HG02678 (cell line): ENCODE measurements around the gene HLA-B.
A peak's percentile ranks its signal among the peaks of the same experiment; 100 is the strongest.
"Not testable (repeated sequence)": the region's sequence is repeated elsewhere in the genome, so short reads cannot be mapped to it uniquely, and the experiment has no call there.

ENCODE experiments used
- ATAC-seq: cut with Tn5 transposase; IDR thresholded peaks from one replicate; pipeline ENCODE4 v1.9.1; 2021; ENCODE audit warnings: mild to moderate bottlenecking, moderate library complexity; ENCODE audit not compliant: unreplicated experiment

HLA-B gene

DNA sequence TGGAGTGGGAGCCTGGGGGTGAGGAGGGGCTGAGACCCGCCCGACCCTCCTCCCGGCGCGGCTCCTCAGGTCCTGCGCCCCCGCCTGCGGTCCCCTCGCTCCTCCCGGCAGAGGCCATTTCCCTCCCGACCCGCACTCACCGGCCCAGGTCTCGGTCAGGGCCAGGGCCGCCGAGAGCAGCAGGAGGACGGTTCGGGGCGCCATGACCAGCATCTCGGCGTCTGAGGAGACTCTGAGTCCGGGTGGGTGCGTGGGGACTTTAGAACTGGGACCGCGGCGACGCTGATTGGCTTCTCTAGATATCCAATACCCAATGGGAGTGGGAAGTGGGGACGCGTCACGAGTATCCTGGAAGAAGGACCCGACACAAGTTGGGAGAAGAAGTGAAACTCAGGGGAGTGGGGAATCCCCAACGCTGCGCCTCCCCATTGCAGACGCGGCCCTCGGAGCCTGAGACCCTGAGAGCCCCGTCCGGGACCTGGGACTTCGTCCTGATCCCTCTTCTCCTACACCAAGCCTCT lies at the start of gene HLA-B:
TSS of gene HLA-B (minus strand) at position 234 of the 521 bp plus-strand sequence. CDS start at position 213, 21 bp downstream.
- ATAC-seq: peak; percentile 81

DNA sequence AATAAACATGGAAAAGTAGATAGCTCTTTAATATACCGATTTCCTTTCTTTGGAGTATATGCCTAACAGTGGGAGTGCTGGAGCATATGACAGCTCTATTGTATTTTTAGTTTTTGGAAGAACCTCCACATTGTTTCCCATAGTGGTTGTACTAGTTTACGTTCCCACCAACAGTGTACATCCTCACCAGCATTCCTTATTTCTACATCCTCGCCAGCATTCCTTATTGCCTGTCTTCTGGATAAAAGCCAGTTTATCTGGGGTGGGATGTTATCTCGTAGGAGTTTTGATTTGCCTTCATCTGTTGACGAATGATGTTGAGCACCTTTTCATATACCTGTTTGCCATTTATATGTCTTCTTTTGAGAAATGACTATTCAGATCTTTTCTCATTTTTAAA lies 49.0 kb upstream of the HLA-B start:
- no peak for ATAC-seq

DNA sequence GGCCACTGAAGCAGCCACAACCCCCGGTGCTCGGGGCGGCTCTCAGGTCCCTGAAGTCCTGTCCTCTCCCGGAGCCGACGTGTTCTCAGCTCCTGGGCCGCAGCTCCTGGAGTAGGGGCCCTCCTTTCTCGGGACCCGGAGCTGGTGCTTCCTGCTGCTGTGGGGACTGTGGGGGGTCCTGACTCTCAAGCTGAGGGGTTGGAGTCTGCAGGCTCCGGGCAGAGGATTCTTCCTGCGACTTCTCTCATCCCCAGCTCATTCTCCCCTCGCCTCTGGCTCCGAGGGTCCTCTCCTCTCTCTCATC lies 47.0 kb upstream of the HLA-B start:
- not testable (repeated sequence) for ATAC-seq

DNA sequence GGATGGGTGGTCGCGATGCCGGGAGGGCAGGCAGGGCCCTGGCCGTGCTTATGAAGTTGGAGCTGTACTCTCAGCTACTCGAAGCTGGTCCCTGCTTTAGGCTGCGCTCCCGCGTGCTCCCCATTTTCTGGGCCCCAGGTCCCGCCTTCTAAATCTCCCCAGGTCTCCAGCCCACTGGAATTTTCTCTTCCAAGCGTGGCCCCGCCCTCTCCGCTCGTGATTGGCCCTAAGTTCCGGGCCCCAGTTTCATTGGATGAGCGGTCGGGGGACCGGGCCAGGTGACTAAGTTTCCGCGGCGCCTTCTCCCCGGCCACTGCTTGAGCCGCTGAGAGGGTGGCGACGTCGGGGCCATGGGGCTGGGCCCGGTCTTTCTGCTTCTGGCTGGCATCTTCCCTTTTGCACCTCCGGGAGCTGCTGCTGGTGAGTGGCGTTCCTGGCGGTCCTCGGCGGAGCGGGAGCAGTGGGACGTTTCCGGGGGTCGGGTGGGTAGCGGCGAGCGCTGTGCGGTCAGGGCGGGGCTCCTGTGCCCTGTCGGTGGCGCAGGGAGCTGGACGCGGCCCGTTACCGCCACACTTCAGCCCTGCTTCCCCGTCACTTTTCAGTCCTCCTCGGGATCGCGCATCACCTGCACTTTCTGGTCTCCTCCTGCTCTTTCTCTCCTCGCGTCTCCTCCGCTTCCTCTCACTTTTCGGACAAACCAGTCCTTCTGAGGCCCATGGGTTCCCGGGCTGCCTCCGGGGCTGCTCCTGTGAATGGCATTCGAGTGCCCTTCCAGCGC lies 46.5 kb upstream of the HLA-B start, which contains the start of gene MICA:
TSS of gene MICA (plus strand) at position 313 of the 778 bp plus-strand sequence. CDS start at position 351, 38 bp downstream.
- ATAC-seq: peak; percentile 62

DNA sequence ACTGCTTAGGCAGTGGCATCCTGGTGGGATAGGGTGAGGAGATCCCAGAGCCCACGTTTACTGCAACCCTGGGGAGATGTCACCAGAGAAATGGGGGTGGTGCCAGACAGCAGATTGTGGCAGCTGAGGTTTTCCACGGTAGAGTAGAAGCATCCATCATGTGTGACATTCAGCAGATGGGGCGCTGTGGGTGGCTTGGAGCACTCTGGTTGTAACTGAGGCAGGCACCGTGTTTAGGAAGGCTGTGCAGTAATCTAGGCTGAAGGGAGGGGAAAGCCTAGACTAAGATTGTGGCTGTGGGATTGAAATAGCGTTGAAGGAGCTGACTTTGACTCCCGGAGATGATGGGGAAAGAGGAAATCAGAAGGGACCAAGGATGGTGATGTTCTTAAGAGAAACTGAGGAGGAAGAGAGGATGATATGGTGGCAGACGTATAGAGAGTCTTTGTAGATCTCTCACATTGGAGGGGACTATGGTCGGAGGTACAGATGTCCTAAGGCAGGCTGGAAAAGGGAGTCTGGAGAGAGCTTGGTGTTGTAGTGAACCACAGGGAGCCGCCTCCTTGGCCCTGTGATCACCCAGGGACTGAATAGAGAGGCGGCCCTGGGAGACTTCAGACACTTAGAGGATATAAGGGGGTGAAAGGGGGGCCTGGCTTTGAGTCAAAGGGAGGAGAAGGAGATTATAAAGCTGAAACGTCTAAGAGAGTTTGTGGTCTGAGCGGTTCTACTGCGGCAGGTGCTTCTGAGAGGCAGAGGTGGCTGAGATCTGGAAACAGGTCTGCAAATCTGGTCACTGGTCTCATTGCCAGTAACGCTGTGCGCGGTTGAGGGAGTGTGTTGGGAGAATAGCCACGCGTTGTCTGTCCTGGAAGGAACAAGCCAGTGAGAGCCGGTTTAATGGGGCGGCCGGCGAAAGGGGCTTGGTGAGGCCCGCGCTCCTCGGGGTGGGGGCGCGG lies 45.6 kb upstream of the HLA-B start:
- peak; percentile 4 for ATAC-seq

DNA sequence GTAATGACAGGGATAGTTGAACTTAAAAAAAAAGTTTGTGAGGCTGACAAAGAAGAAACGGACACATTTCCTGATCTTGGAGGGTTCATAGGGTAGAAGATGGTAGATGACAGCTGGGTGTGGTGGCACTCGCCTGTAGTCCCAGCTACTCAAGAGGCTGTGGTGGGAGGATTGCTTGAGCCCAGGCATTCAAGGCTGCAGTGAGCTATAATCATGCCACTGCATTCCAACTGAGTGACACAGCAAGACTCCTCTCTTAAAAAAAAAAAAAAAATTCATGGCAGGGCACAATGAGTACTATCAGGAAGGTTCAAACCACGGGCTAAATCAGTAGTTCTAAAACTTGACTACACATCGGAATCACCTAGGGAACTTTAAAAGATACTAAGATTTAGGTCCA lies 44.4 kb upstream of the HLA-B start:
- no peak for ATAC-seq

DNA sequence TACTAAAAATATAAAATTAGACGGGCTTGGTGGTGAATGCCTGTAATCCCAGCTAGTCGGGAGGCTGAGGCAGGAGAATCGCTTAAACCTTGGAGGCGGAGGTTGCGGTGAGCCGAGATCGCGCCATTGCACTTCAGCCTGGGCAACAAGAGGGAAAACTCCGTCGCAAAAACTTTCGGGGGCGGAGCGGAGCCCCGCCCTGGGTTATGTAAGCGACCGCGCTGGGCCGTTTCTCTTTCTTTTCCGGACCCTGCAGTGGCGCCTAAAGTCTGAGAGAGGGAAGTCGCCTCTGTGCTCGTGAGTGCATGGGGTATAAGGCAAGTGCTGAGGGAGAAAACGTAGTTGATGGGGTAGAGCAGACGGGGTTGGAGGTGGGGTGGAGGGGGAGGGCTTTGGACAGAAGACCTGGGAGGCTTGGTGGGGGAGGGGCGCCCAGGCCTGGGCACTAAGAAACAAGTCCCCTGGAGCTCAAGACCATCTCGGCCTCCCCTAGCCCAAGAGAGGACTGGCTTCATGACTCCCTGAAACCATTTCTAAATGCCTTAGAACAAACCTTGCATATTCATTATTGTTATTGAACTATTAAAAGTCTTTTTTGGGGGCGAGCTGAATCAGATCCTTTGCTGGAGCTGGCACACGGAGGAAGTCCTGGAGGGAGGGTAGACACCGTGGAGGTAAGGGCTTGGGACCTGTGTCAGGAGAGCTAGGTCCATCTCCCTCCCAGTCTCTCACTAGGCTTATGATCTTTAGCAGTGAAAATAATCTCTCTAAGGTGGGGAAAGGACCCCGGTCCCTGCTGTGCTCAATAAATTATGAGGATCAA lies 43.7 kb upstream of the HLA-B start:
- ATAC-seq: peak; percentile 43

DNA sequence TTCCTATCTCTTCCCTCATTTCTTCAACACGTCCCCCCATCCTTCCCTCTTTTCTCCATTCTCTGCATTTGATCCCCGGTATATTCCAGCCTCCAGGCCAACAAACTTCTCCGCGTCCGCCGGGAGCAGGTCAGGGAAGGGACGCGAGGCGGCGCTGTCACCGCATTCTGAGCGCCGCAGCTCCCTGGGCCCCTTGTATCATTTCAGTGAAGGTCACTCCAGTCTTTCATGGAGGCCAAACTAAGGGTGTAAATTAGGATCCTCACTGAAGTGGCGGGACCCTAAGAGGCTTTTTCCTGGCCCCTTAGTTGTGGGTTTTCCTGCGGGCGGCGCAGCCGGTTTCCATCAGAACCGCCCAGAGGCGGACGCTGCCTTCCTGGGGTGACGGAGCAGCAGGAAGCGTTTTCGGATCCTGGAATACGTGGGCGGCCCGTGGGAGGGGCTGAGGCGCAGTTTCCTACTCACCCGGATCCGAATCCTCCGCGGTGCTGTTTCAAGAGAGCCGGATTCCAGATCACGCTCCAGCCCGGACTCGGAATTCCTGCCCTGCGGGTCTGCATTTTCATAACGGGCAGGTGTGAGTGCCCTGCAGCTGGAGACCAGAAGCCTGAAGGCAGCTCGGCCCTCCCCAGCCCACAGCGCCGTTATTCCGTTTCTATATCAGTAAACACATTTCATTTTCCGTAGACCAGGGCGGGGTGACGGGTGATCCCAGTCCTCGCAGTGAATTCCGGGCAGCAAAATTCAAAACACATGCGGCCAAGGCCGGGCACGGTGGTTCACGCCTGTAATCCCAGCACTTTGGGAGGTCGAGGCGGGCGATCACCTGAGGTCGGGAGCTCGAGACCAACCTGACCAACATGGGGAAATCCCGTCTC lies 42.8 kb upstream of the HLA-B start:
- peak; percentile 41 for ATAC-seq

DNA sequence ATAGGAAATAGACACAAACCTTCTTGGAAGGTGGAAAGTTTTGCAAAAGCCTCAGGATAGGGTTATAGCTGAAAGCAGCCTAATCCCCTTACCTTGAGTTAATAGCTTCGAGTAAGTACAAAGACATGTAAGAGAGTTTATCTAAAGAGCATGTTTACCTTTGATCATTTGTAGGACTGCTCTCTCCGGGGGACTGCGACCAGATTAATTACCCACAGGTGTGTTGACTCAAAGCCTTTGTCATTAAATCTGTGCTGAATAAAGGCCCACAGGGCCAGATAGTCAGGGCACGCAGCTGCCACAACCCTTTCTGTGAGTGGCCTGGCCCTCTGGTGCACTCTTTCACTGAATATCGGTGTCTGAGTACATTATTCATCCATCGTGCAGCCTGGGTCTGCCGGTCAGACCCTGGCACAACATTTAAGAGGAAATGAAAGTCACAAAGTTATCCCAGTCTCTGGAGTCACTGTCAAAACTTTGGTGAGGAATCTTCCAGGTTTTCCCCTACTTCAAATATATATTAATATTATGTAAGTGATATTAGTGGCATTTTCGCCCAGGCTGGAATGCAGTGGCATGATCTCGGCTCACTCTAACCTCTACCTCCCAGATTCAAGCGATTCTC lies 41.0 kb upstream of the HLA-B start:
- ATAC-seq: no peak

DNA sequence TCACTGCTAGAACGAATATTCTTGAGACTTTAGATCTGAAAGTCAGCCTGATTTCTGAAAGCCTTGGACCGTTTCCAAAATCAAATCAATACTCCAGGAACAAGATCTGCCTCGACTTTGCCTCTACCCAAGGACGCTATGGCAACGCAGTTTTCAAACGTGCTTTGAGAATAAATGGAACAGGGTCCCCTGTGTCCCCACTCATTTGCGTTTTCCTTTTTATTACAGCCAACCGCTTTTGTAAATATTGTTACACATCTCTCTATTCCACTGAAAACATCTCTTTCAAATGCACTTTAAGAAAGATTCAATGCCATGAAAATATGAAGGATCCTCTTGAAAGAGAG lies 40.1 kb upstream of the HLA-B start:
- not testable (repeated sequence) for ATAC-seq

DNA sequence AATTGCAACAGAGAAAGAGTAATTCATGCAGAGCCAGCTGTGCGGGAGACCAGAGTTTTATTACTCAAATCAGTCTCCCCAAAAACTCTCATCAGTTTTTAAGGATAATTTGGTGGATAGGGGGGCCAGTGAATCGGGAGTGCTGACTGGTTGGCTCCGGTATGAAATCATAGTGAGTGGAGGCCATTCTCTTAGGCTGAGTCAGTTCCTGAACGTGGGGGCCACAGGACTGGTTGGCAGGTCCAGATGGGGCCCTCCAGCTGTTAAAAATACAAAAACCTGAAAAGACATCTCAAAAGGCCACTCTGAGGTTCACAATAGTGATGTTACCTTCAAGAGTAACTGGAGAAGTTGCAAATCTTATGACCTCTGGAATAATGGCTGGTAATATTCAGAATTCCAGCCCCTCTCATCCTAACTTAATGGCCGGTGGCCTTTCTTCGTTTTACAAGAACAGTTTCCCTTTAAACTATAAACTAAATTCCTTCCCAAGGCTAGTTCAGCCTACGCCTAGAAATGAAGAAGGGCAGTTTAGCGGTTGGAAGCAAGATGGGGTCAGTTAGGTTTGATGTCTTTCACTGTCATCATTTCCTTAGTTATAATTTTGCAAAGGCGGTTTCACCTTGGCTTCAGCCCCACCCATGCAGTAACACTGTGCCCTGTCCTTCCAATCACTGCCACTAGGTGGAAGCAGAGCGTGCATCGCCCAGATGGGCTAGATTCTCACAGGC lies 39.6 kb upstream of the HLA-B start:
- peak; percentile 45 for ATAC-seq

DNA sequence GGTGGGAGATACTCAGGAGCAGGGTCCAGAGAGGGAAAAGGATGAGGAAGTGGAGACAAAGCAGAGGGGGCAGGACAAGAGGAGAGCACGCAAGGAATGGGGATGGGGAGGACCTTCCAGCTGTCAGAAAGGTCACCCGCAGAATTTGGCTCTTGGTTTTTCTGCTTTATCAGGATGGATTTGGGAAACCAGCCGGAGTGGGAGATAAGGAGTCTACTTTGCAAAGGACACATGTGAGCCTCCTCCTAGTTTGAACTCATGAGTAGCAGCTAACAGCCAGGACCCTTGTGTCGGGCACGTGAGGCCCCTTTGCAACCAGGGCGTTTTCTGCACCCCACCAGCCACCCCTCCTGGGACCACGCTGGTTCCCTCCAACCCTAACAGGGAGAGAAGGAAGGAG lies 38.9 kb upstream of the HLA-B start:
- no peak for ATAC-seq

DNA sequence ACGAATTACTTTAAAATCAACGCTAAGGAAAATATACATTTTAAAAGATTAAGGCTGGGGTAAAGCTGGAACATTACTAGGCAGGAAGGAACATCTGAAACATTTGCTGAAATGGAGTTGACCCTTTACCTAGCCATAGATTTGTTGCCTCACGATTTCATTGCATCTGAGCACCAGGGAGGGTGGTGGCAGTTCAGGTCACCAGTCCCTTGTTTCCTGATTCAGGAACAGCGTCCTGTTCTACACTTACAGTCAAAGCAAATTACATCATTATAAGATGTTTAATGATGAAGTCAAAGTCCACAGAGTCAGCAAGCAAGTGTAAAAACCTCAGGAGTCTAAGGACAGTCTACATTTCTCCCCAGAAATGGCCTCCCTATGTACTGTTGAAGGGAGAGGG lies 37.4 kb upstream of the HLA-B start:
- ATAC-seq: no peak

DNA sequence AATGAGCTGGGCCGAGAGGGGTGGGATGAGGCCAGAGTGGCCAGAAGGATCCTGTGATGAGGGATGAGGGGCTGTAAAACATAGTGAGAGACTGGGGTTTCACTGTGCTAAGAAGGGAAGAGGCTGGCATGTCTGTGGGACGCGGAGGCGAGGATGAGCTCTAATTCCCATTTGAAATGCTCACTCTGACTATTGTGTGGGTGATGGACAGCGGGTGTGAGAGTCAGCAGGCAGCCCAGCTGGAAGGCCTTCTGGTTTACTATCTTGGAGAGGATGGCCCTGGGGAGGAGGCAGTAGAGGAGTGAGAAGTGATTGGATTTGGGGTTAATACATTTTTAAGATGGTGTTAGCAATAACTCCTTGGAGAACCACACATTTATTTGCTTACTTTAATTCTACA lies 37.0 kb upstream of the HLA-B start:
- ATAC-seq: no peak

DNA sequence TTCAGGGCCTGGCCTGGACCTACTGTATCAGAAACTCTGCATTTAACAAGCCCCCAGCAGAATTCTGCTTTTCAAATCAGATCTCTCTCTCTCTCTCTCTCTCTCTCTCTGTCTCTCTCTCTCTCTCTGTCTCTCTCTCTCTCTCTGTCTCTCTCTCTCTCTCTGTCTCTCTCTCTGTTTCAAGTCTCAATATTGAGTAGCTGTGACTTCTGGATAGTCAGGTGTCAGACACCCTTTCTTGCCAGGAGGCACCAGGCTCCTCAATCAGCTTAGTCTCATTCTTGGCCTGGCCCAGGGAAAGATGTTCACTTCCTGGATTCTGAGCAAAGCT lies 32.8 kb upstream of the HLA-B start:
- ATAC-seq: not testable (repeated sequence)

DNA sequence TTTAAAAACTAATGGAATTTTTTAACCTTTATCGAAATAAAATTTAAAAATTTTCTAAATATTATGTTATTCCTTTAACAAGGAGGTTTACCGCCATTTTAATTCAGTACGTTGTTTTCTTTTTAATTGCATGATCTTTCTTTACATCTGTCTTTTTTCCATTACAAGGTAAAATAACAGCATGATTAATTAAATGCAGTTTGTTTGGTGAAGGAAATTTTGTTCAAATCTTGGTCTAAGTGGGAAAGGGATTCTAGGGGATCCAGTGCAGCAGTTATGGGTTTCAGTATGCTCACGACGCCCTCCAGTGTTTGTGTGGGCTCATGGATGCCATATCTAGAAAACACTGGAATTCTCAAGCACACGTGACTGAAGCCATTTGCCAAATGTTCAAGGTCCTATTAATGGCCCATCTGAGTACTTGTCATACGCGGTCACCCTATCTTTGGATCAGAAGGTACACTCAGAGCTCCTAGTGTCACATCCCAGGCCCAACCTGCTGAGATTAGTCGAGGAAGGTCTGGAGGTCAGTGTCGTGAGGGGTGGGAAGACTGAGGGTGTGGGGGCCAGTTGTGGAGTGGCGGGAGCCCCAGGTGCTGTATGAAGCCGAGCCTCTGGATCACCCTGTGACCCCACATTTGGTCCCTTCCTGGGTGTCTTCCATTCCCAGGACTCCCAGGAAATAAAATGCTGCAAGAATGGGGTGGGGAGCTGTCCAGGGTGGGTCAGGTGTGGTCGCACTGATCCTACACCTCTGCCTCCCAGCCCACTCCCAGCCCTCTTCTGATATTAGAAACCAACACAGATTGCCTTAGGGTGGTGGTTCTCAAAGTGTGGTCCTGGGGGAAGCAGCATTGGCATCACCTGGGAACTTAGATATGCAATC lies 32.2 kb upstream of the HLA-B start:
- not testable (repeated sequence) for ATAC-seq

DNA sequence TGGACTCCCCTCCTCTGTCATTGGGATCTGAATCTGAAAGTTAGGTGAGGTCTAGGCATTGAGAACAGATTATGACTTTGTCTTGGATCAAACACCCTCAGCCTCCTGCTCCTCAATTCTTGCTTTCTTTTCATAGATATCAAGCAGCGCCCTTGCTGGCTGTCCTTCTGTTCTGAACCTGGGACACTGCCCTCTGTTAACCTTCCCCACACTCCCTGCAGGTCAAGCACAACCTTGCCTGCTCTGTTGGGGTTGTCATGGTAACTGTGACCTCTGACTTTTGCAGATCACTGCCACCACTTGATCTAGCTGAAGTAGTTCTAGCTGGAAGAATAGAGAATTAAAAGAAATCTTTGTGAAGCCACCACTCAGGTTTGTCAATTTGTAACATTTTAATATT lies 30.0 kb upstream of the HLA-B start:
- ATAC-seq: no peak

DNA sequence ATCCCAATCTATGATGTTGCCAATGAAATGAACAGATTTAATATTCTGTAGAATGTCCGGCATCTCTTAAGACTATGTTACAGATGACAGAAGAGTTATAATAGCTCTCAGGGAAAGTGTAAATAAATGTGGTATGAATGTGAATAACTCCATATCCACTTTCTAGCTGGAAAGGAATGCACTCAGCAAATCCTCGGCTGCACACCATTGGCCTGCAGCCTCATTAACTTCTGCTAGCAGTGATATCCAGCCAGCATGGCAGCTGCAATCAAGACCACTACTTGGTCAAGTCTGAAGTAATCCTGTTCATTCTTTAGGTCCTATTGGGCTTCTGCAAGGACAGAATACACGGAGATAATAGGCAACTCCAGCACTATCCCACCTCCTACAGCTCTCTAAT lies 29.1 kb upstream of the HLA-B start:
- ATAC-seq: no peak
